ENCODE results near the gene RALBP1.
"Not testable (repeated sequence)": the region's sequence is repeated elsewhere in the genome, so short reads cannot be mapped to it uniquely, and the experiment has no call there.

Gene RALBP1

DNA sequence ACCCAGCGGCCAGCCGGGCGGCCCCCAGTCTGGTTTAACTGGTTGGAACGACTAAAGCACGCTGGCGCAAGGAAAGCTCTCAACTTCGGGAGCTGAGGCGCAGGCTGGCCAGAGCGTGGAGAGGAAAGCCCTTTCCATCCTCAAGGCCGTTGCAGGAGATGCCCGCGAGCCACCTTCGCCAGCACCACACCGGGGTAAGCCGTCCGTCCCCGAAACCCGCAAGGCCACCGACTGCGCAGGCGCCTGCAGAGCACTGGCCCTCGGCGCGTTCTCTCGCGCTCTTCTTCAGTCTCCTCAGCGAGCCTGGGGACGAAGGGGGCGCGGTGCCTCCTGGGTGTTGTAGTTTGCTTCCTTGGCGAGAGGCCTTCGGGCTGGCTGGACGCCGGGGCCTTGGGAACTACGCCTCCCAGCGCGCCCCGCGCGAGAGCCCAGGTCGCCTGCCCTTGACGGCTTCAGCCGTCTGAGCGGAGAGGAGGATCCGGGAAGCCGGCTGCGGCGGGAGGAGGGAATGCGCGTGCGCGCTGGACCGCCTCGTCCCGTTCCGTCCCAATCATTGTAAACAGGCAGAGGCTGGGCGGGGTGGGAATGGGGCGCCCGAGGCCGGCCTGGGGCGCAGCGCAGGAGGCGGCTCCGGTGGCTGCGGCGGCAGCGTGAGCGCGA, at the start of gene RALBP1:
TSS of gene RALBP1 (plus strand) at position 531 of the 660 bp plus-strand sequence. CDS start 37,533 bp downstream, outside the sequence.
- DNase-seq, result peak; percentile 100

GRCh38 chr18:9426753-9427152, 48.6 kb upstream of the RALBP1 start:
- DNase-seq, result no peak

DNA sequence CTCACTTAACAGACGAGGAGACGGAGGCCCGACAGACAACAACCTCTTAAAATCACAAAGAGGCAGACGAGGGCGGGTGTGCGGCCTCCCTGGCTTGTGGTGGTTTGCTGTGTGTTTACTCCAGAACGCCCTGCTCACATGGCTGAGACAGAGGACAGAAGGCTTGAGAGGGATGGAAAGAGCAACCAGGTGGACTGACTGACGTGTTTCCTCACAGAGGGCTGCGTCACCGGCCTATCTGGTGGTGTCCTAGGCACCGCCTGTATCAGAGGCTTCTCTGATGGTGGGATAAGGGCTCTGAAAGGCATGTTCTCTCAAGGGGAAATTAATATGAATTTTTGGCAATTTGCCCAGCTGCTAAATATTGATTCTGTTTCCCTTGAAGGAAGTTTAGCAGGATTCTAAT, 47.0 kb upstream of the RALBP1 start:
- DNase-seq, result peak; percentile 59

DNA sequence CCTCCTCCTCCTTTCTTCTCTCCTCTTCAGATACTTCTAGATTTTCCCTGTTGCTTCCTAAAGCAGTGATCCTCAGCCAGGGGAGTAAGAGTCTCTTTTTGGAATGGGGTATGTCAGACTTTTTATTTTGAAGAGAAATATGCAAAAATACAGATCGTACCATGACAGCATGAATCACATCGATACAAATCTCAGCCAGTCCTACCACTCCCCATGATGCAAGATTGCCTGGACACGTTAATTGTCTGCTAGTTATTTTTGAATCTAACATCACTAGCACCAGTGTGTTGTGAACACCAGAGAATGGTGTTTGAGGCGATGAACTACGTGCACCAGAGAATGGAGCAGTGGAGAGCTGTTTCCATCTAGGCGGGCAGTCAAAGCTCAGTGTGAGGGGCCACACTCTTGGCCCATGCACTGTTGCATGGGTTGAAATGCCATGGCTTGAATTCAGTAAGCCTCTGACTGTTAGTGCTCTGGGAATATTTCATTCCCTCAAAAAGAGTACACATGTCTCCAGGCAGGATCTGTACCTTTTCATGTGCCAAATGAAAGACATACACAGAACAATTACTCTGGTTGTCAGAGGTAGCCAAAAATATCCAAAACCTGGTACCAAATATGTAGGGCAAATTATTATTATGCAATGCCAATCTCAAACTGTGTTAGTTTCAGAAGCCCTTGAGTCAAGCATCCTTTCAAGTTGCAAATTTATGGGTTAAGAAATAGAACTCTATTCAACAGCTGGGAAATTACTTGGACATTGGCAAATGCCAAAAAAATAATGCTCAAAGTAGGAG, 46.3 kb upstream of the RALBP1 start:
- no peak for DNase-seq

GRCh38 chr18:9429662-9429993, 45.7 kb upstream of the RALBP1 start:
- DNase-seq, result no peak

DNA sequence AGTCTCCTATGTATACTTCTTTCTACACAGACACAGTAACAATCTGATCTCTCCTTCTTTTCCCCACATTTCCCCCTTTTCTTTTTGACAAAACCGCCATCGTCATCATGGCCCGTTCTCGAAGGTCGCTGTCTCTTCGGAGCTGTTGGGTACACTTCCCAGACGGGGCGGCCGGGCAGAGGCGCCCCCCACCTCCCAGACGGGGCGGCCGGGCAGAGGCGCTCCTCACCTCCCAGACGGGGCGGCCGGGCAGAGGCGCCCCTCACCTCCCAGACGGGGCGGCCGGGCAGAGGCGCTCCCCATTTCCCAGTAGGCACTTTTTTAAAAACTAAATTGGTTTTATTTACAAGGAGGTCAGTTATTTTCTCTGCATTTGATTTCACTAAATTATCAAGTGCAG, 45.0 kb upstream of the RALBP1 start:
- not testable (repeated sequence) for DNase-seq

DNA sequence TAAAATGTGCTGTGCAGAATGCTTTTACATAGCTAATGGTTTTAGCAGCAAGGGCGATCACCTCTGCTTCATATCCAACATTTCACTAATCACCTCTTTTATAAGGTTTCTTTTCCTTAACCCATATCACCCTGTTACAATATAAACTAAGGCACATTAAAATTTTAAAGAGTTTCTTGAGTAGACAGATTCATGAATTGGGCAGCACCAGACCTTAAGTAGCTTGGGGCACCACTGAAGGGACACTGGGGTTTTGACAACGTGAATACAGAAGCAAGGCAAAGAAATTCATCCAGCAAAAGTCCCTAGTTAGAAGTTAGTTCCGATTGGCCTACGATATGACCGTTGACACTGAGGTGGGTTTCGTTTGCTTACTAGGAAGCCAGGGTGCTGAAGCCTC, 44.0 kb upstream of the RALBP1 start:
- no peak for DNase-seq

GRCh38 chr18:9433122-9433521, 42.2 kb upstream of the RALBP1 start:
- not testable (repeated sequence) for DNase-seq

DNA sequence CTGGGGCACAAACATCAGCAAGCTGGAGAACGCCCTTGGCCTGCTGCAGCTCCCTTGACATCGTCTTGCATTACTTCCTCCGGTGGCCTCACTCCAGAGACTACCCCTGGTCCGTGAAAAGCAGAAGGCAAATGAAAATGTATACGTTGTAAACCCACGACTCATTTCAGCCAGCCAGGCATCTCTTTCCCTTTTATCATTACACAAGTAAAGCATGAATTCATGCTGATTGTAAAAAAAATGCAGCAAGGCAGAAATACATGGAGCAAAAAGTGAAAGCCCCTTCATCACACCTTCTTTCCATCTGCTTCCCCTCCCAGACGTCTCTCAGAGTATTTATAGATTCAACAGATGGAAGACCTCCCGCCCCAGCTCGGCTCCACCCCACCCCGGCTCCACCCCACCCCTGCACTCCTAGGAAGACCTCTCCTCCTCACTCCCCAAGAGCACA, 41.6 kb upstream of the RALBP1 start:
- peak; percentile 93 for DNase-seq

- peak; percentile 49 for DNase-seq
These were observed 41.1 kb upstream of the RALBP1 start for GRCh38 chr18:9434122-9434701.

DNA sequence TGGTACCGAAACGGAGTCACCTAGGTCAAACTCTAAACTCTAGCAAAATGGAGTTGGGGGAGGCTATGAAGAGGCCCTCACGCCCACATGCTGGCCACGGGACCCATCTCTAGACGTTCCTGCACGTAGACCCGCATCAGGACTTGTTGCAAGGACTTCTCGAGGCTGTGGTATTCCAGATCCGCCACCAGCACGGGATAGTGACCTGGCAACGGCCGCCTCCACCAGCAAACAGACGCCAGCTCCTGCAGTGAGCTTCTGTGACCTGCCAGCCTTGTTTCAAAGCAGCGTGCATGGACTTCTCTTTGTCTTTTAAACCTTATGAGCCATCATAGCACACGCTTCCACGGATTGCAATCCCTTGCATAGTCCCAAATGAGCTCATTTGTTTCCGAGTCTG, 40.3 kb upstream of the RALBP1 start:
- DNase-seq, result no peak

DNA sequence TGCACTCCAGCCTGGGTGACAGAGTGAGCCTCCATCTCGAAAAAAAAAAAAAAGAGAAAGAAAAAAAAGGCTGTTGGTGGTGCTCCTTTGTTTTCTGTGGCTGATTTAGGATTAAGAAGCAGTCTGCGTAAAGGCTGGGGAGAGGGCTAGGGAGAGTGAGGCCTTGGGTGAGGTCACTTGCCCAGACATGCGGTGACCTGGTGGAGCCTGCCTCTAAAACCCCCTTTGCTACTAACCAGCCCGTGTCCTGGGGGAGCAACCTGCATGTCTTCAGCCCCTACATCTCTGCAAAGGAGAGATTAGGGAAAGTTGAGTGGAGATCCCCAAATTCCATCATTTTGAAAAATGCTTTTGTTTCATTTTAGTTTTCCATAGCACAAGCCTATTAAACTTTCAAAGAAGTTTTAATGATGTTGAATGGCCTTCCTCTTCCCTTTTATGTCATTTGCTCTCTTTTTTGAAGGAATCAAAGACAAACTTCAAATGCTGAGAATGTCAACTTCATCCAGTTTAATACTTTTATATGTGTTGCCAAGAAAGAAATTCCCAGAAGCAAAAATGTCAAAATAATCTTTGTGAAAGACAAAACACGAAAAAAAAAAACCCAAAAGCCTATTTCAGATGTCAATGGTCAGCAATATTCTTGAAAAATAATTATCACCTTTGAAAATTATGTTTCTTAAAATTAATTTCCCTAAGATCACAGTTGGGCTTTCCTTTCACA, 38.9 kb upstream of the RALBP1 start:
- no peak for DNase-seq

- DNase-seq, result no peak
These were observed 38.3 kb upstream of the RALBP1 start for GRCh38 chr18:9437021-9437437.

- no peak for DNase-seq
These were observed 37.6 kb upstream of the RALBP1 start for GRCh38 chr18:9437672-9438071.

DNA sequence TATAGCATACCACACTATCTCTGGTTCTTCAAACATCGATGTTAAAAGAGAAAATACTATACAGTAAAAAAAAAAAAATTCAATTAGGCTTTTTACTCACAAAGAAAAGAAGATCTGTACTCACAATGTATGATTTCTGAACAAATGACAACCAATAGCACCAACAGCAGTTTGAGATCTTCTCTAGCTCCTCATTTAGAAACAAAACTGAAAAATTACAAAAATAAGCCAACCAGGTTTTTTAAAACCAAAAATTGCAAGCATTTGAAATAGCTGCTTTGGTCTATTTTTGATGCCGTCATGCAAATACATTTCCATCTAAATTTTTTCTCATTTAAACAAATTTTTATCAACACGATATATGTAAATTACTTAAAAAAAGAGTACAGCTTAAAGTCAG, 34.3 kb upstream of the RALBP1 start:
- no peak for DNase-seq

- no peak for DNase-seq
These were observed 30.8 kb upstream of the RALBP1 start for GRCh38 chr18:9444549-9444948.

DNA sequence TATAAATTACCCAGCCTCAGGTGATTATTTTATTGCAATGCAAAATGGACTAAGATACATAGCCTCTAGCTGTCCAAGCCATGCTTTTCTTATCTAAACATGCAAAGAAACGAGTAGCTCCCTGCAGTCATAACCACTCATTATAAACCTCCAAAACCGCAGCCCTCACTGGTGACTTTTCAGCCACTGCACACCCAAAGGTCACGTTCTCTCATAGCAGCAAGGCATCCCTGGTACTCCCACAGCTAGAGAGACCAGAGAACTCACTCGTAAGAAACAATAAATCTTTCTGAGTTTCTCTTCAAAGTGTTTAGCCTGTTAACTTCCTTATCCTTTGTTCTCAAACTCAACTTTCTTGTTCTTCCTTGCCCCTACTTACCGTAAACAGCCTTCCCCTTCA, 28.5 kb upstream of the RALBP1 start:
- DNase-seq, result no peak

- DNase-seq, result no peak
These were observed 28.0 kb upstream of the RALBP1 start for GRCh38 chr18:9447334-9447733.

GRCh38 chr18:9449600-9450414, 25.5 kb upstream of the RALBP1 start:
- DNase-seq, result no peak

- DNase-seq, result not testable (repeated sequence)
These were observed 24.4 kb upstream of the RALBP1 start for GRCh38 chr18:9450920-9451319.

- DNase-seq, result no peak
These were observed 22.0 kb upstream of the RALBP1 start for GRCh38 chr18:9453283-9453682.

GRCh38 chr18:9454061-9454703, 21.1 kb upstream of the RALBP1 start:
- no peak for DNase-seq
